LoVo (cell line): ENCODE measurements around the gene OR51S1.
"Not testable (repeated sequence)": the region's sequence is repeated elsewhere in the genome, so short reads cannot be mapped to it uniquely, and the experiment has no call there.

Experiments used
- DNase-seq: peaks from one replicate; pipeline ENCODE4 v3.0.0-alpha.2; 2016; ENCODE audit warnings: low spot score

OR51S1 gene

GRCh38 chr11:4804280-4804679 lies 44.7 kb downstream of the OR51S1 start, which contains the start of gene OR52R1:
TSS of gene OR52R1 (minus strand) at chr11:4804380. CDS start at chr11:4804380, 0 bp downstream.
- DNase-seq, result no peak

GRCh38 chr11:4801316-4801715 lies 47.7 kb downstream of the OR51S1 start:
- DNase-seq, result not testable (repeated sequence)

DNA sequence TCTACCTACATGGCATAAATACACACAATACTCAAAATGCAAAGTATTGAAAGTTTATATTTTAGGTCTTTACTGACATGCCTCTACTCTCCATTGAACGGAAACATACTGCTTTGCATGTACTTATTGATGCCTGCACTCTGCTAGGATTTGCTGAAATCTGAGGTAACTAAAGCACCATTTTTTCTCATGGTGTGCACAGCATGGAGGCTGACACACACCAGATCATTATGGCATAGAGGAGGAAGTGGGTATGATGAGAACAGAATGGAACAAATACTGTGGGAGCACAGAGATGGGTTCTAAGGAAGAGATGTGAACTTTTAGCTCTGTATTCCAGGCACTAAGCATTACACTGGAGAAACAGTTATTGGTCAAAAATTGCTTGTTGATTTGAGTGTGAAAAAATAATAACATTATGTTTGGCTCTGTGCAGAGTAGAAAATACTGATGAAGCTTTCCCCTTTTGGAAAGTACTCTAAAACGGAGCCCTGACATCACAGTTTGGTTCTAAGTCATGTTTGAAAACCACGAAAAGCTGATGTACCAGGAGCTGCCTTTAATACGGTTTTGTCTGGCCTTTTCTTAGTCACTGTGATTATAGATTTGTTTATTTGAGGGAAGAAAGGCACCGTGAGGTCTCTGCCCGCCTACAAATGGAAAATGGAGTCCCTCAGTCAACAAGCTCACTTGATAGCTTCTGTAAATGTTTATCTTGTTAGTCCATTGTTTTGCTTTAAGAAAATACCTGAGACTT lies 50.4 kb downstream of the OR51S1 start:
- DNase-seq, result no peak
